ENCODE measurements around the gene GPR132.

The GPR132 gene

GRCh38 chr14:105005929-105006830 is 59.0 kb downstream of the GPR132 start:
- H3K27me3 Mint-ChIP-seq = no peaks in the 10 kb centered on the region
- H3K36me3 Mint-ChIP-seq = peaks cover 22% of the 10 kb centered on the region
- H3K4me3 Mint-ChIP-seq = no peak overlapping the region
- H3K27ac Mint-ChIP-seq = no peak overlapping the region
- CTCF ChIA-PET = interaction anchor here (0.6 to 1.2 kb wide), 2 partner anchors 51 to 1578 kb away, joined by 3 read pairs; no protein-coding TSS in a partner anchor
- H3K9me3 Mint-ChIP-seq = no peaks in the 10 kb centered on the region
- no peaks in the 10 kb centered on the region for H3K4me1 Mint-ChIP-seq
- no peak for DNase-seq

- H3K4me3 Mint-ChIP-seq = no peak overlapping the region
- H3K4me1 Mint-ChIP-seq = no peaks in the 10 kb centered on the region
- H3K36me3 Mint-ChIP-seq = peaks cover 19% of the 10 kb centered on the region
- H3K9me3 Mint-ChIP-seq = no peaks in the 10 kb centered on the region
- H3K27me3 Mint-ChIP-seq = no peaks in the 10 kb centered on the region
- CTCF ChIA-PET = interaction anchor here (2.3 kb wide), 1 partner anchor 40 kb away, joined by 5 read pairs; no protein-coding TSS in a partner anchor
- no peak for DNase-seq
- H3K27ac Mint-ChIP-seq = no peak overlapping the region
These were observed 59.8 kb downstream of the GPR132 start for GRCh38 chr14:105005329-105005928.
